Measurements from ENCODE around the gene BLOC1S3.
A peak's percentile ranks its signal among the peaks of the same experiment; 100 is the strongest.

Gene BLOC1S3

GRCh38 chr19:45142726-45143110, 35.9 kb upstream of the BLOC1S3 start:
- Histone ChIP-seq H3K9me3 (replicated peaks in 1 of 11) (no peaks in the 10 kb centered on the region), H3K27me3 (no peaks in the 10 kb centered on the region), H3K9ac (peak overlapping the region in 8 of 11 experiments; percentile 25 to 55 (median 36); a peak in 9 of 22 replicates), H3K27ac (peak overlapping the region in 5 of 11 experiments; percentile 1 to 40 (median 22); a peak in 2 of 22 replicates), H3K4me3 (no peak overlapping the region), H3K4me1 (peaks cover 15 to 28% (median 22%) of the 10 kb centered on the region in 10 experiments), H4K20me1 (peaks cover 20 to 86% (median 67%) of the 10 kb centered on the region in 11 experiments), H3K4me2 (peak overlapping the region in 6 of 11 experiments; percentile 20 to 52 (median 34); a peak in 5 of 22 replicates), H3K36me3 (peaks cover 58 to 79% (median 69%) of the 10 kb centered on the region in 11 experiments)
- no peak for TF ChIP-seq Cebpa-rat (IDR thresholded peaks at IDR 0.05)

- no peak overlapping the region for H3K4me3 ChIP-seq
- H3K9ac ChIP-seq = no peak overlapping the region
- H3K27me3 ChIP-seq = no peaks in the 10 kb centered on the region
- H3K27ac ChIP-seq = 0 out of 22 replicates have a peak overlapping the region, but pooled peaks of 1 of the 11 experiments have one; percentile 5
- H3K4me2 ChIP-seq = no peak overlapping the region
- H3K36me3 ChIP-seq = peaks cover 55 to 87% (median 77%) of the 10 kb centered on the region in 11 experiments
- H4K20me1 ChIP-seq = peaks cover 18 to 83% (median 52%) of the 10 kb centered on the region in 11 experiments; a peak in 21 of 22 replicates
- TF ChIP-seq Cebpa-rat (IDR thresholded peaks at IDR 0.05) = no peak
- no peaks in the 10 kb centered on the region for H3K9me3 ChIP-seq (replicated peaks in 1 of 11)
- H3K4me1 ChIP-seq = peaks cover 12 to 36% (median 28%) of the 10 kb centered on the region in 10 experiments; a peak in 19 of 20 replicates
Measured at GRCh38 chr19:45144431-45145269, 33.9 kb upstream of the BLOC1S3 start.

- Histone ChIP-seq H3K9ac (no peak overlapping the region), H3K4me2 (no peak overlapping the region), H3K9me3 (replicated peaks in 1 of 11) (no peaks in the 10 kb centered on the region), H3K4me3 (no peak overlapping the region), H3K27ac (no peak overlapping the region), H3K27me3 (peaks cover 0 to 5% (median 3%) of the 10 kb centered on the region in 11 experiments; a peak in 11 of 22 replicates), H4K20me1 (peaks cover 24 to 85% (median 52%) of the 10 kb centered on the region in 11 experiments; a peak in 20 of 22 replicates), H3K36me3 (peaks cover 55 to 83% (median 74%) of the 10 kb centered on the region in 11 experiments), H3K4me1 (peaks cover 12 to 35% (median 29%) of the 10 kb centered on the region in 10 experiments; a peak in 19 of 20 replicates)
- no peak for TF ChIP-seq Cebpa-rat (IDR thresholded peaks at IDR 0.05)
Measured at GRCh38 chr19:45145270-45146189, 33.1 kb upstream of the BLOC1S3 start.

GRCh38 chr19:45146251-45146650, 32.3 kb upstream of the BLOC1S3 start:
- Histone ChIP-seq H3K4me2 (no peak overlapping the region; a peak in 1 of 22 replicates), H3K4me1 (peaks cover 12 to 35% (median 29%) of the 10 kb centered on the region in 10 experiments; a peak in 19 of 20 replicates), H3K9ac (no peak overlapping the region), H3K4me3 (no peak overlapping the region), H3K36me3 (peaks cover 48 to 83% (median 69%) of the 10 kb centered on the region in 11 experiments), H3K27me3 (peaks cover 5 to 12% (median 10%) of the 10 kb centered on the region in 11 experiments), H4K20me1 (peaks cover 21 to 85% (median 53%) of the 10 kb centered on the region in 11 experiments; a peak in 20 of 22 replicates), H3K9me3 (replicated peaks in 1 of 11) (no peaks in the 10 kb centered on the region), H3K27ac (no peak overlapping the region)
- TF ChIP-seq Cebpa-rat (IDR thresholded peaks at IDR 0.05) = no peak

GRCh38 chr19:45146741-45147205, 31.8 kb upstream of the BLOC1S3 start:
- Histone ChIP-seq H3K4me3 (no peak overlapping the region), H3K36me3 (peaks cover 43 to 81% (median 64%) of the 10 kb centered on the region in 11 experiments)
- TF ChIP-seq Cebpa-rat (IDR thresholded peaks at IDR 0.05) = no peak

GRCh38 chr19:45147835-45148676, 30.5 kb upstream of the BLOC1S3 start:
- H3K9ac ChIP-seq = no peak overlapping the region; a peak in 1 of 22 replicates
- H3K27ac ChIP-seq = no peak overlapping the region
- H3K27me3 ChIP-seq = peaks cover 23 to 30% (median 28%) of the 10 kb centered on the region in 11 experiments
- peaks cover 25 to 42% (median 36%) of the 10 kb centered on the region in 10 experiments for H3K4me1 ChIP-seq
- H3K36me3 ChIP-seq = peaks cover 33 to 75% (median 52%) of the 10 kb centered on the region in 11 experiments
- TF ChIP-seq Cebpa-rat (IDR thresholded peaks at IDR 0.05) = no peak
- H3K4me3 ChIP-seq = no peak overlapping the region
- H3K4me2 ChIP-seq = peak overlapping the region in 9 of 11 experiments; percentile 2 to 63 (median 46); a peak in 6 of 22 replicates
- peaks cover 0 to 10% (median 3%) of the 10 kb centered on the region in 11 experiments; a peak in 4 of 22 replicates for H3K9me3 ChIP-seq (replicated peaks in 1 of 11)
- peaks cover 36 to 88% (median 62%) of the 10 kb centered on the region in 11 experiments; a peak in 21 of 22 replicates for H4K20me1 ChIP-seq

More at GRCh38 chr19:45146741-45147205, 31.8 kb upstream of the BLOC1S3 start:
- Histone ChIP-seq H3K27me3 (peaks cover 10 to 17% (median 15%) of the 10 kb centered on the region in 11 experiments), H3K4me1 (peaks cover 15 to 35% (median 29%) of the 10 kb centered on the region in 10 experiments; a peak in 19 of 20 replicates), H4K20me1 (peaks cover 27 to 85% (median 57%) of the 10 kb centered on the region in 11 experiments; a peak in 21 of 22 replicates), H3K27ac (no peak overlapping the region), H3K4me2 (no peak overlapping the region), H3K9ac (no peak overlapping the region), H3K9me3 (replicated peaks in 1 of 11) (peaks cover 0 to 2% (median 0%) of the 10 kb centered on the region in 11 experiments; a peak in 3 of 22 replicates)

GRCh38 chr19:45149129-45149528, 29.5 kb upstream of the BLOC1S3 start:
- Histone ChIP-seq H3K9me3 (replicated peaks in 1 of 11) (peaks cover 0 to 10% (median 3%) of the 10 kb centered on the region in 11 experiments; a peak in 4 of 22 replicates), H3K36me3 (peaks cover 32 to 70% (median 44%) of the 10 kb centered on the region in 11 experiments), H3K4me1 (peaks cover 25 to 44% (median 40%) of the 10 kb centered on the region in 10 experiments), H3K4me2 (peak overlapping the region in 8 of 11 experiments; percentile 36 to 63 (median 48); a peak in 15 of 22 replicates), H4K20me1 (peaks cover 40 to 89% (median 64%) of the 10 kb centered on the region in 11 experiments; a peak in 21 of 22 replicates), H3K27ac (no peak overlapping the region), H3K27me3 (peaks cover 34 to 41% (median 39%) of the 10 kb centered on the region in 11 experiments), H3K4me3 (no peak overlapping the region), H3K9ac (peak overlapping the region in 1 of 11 experiments; percentile 52; a peak in 2 of 22 replicates)
- TF ChIP-seq Cebpa-rat (IDR thresholded peaks at IDR 0.05) = no peak
